ENCODE data around the gene PLA2G2E. TPM values are rescaled to one million over a fixed set of nuclear protein-coding genes. Genes with fewer than 3 reads are reported as not detected.

PLA2G2E gene
- total RNA-seq (not detected in 2 replicates), polyA plus RNA-seq (not detected in 2 replicates), polyA minus RNA-seq (ENCODE audit: low replicate concordance) (not detected in 2 replicates)
- polyA plus RNA-seq (2012) = not detected in 2 replicates

- Histone ChIP-seq H3K4me1 (ENCODE audit: control insufficient read depth, extremely low read depth, insufficient read depth, low read length) (no peaks in the 10 kb centered on the region), H3K27me3 (ENCODE audit: control insufficient read depth, insufficient read depth, low read length) (no peaks in the 10 kb centered on the region), H3K9ac (ENCODE audit: insufficient read depth, low read length) (no peak within 1 kb of the TSS), H3K4me3 (replicated peaks in 1 of 4; ENCODE audit: control extremely low read depth in 1 of 4, insufficient read depth in 1 of 4, low read depth in 3 of 4, low read length in 4 of 4) (no peak within 1 kb of the TSS), H3K4me2 (ENCODE audit: extremely low read depth, insufficient read depth, low read length) (no peak within 1 kb of the TSS), H3K27ac (ENCODE audit: insufficient read depth, low read length) (no peak within 1 kb of the TSS), H3K79me2 (ENCODE audit: control insufficient read depth, insufficient read depth, low read length) (no peaks in the 10 kb centered on the region), H2AFZ (ENCODE audit: low read length) (no peak within 1 kb of the TSS), H3K9me3 (ENCODE audit: control insufficient read depth, insufficient read depth, low read depth, low read length) (no peaks in the 10 kb centered on the region), H4K20me1 (ENCODE audit: control insufficient read depth, extremely low read depth, insufficient read depth, low read length) (no peaks in the 10 kb centered on the region), H3K36me3 (ENCODE audit: control insufficient read depth, insufficient read depth, low read length) (no peaks in the 10 kb centered on the region)
- TF ChIP-seq EZH2 (IDR thresholded peaks at IDR 0.05; ENCODE audit: low read length, missing control alignments) (no peak), CTCF (conservative IDR thresholded peaks at IDR 0.05 in 1 of 2, IDR thresholded peaks at IDR 0.05 in 1 of 2; ENCODE audit: low read depth in 1 of 2, low read length in 2 of 2) (no peak)
- DNase-seq (ENCODE audit: low read depth in 2 of 2) = no peak
These were observed at the start of gene PLA2G2E for GRCh38 chr1:19923137-19923952. TSS of gene PLA2G2E (minus strand) at chr1:19923617. CDS start at chr1:19923559, 58 bp downstream.

GRCh38 chr1:19971664-19972063 lies 48.2 kb upstream of the PLA2G2E start:
- H2AFZ ChIP-seq (ENCODE audit: low read length) = no peak overlapping the region
- no peak for TF ChIP-seq CTCF (conservative IDR thresholded peaks at IDR 0.05 in 1 of 2, IDR thresholded peaks at IDR 0.05 in 1 of 2; ENCODE audit: low read depth in 1 of 2, low read length in 2 of 2)
- no peak for TF ChIP-seq EZH2 (IDR thresholded peaks at IDR 0.05; ENCODE audit: low read length, missing control alignments)
- no peak overlapping the region for H3K9ac ChIP-seq (ENCODE audit: insufficient read depth, low read length)

GRCh38 chr1:19969898-19970660 lies 46.7 kb upstream of the PLA2G2E start:
- Histone ChIP-seq H2AFZ (ENCODE audit: low read length) (no peak overlapping the region), H3K79me2 (ENCODE audit: control insufficient read depth, insufficient read depth, low read length) (no peaks in the 10 kb centered on the region), H3K27ac (ENCODE audit: insufficient read depth, low read length) (no peak overlapping the region), H3K9me3 (ENCODE audit: control insufficient read depth, insufficient read depth, low read depth, low read length) (no peaks in the 10 kb centered on the region), H3K27me3 (ENCODE audit: control insufficient read depth, insufficient read depth, low read length) (peaks cover 14% of the 10 kb centered on the region), H3K4me3 (replicated peaks in 1 of 4; ENCODE audit: control extremely low read depth in 1 of 4, insufficient read depth in 1 of 4, low read depth in 3 of 4, low read length in 4 of 4) (no peak overlapping the region), H3K36me3 (ENCODE audit: control insufficient read depth, insufficient read depth, low read length) (no peaks in the 10 kb centered on the region), H4K20me1 (ENCODE audit: control insufficient read depth, extremely low read depth, insufficient read depth, low read length) (no peaks in the 10 kb centered on the region), H3K9ac (ENCODE audit: insufficient read depth, low read length) (no peak overlapping the region), H3K4me2 (ENCODE audit: extremely low read depth, insufficient read depth, low read length) (no peak overlapping the region), H3K4me1 (ENCODE audit: control insufficient read depth, extremely low read depth, insufficient read depth, low read length) (no peaks in the 10 kb centered on the region)
- DNase-seq (ENCODE audit: low read depth in 2 of 2) = no peak
- no peak for TF ChIP-seq EZH2 (IDR thresholded peaks at IDR 0.05; ENCODE audit: low read length, missing control alignments)
- no peak for TF ChIP-seq CTCF (conservative IDR thresholded peaks at IDR 0.05 in 1 of 2, IDR thresholded peaks at IDR 0.05 in 1 of 2; ENCODE audit: low read depth in 1 of 2, low read length in 2 of 2)

More at GRCh38 chr1:19971664-19972063, 48.2 kb upstream of the PLA2G2E start:
- Histone ChIP-seq H3K4me1 (ENCODE audit: control insufficient read depth, extremely low read depth, insufficient read depth, low read length) (no peaks in the 10 kb centered on the region), H3K79me2 (ENCODE audit: control insufficient read depth, insufficient read depth, low read length) (no peaks in the 10 kb centered on the region), H3K4me3 (replicated peaks in 1 of 4; ENCODE audit: control extremely low read depth in 1 of 4, insufficient read depth in 1 of 4, low read depth in 3 of 4, low read length in 4 of 4) (no peak overlapping the region), H3K27me3 (ENCODE audit: control insufficient read depth, insufficient read depth, low read length) (peaks cover 13% of the 10 kb centered on the region), H3K4me2 (ENCODE audit: extremely low read depth, insufficient read depth, low read length) (no peak overlapping the region), H4K20me1 (ENCODE audit: control insufficient read depth, extremely low read depth, insufficient read depth, low read length) (no peaks in the 10 kb centered on the region), H3K9me3 (ENCODE audit: control insufficient read depth, insufficient read depth, low read depth, low read length) (no peaks in the 10 kb centered on the region), H3K36me3 (ENCODE audit: control insufficient read depth, insufficient read depth, low read length) (no peaks in the 10 kb centered on the region), H3K27ac (ENCODE audit: insufficient read depth, low read length) (no peak overlapping the region)
- no peak for DNase-seq (ENCODE audit: low read depth in 2 of 2)
